MCF 10A (cell line): ENCODE data around the gene S100PBP. TPM values are rescaled to one million over a fixed set of nuclear protein-coding genes. Genes with fewer than 3 reads are reported as not detected.

Source experiments
- BruUV-seq: library from RNA; stranded (reverse); fragments of 400-500 nt; replicated peaks from 2 replicates; lab custom pipeline; 2021; lab: Mats Ljungman, UMichigan
- CTCF ChIA-PET: fragments of 300-600 bp; sonication (Branson Sonifier 250); formaldehyde crosslinking; extraction: SDS; loops from one replicate; lab custom pipeline; 2021; ENCODE audit warnings: antibody characterized with exemption, inconsistent platforms; lab: Yijun Ruan, JAX
- POLR2A ChIA-PET: fragments of 300-600, 350-650 bp; sonication (Branson Sonifier 250); formaldehyde crosslinking; extraction: SDS; loops from one replicate; lab custom pipeline; 2020; ENCODE audit warnings: antibody characterized with exemption, inconsistent platforms; lab: Yijun Ruan, JAX
- DNase-seq: peaks from one replicate; pipeline ENCODE4 v3.0.0-alpha.2; 2018; ENCODE audit not compliant: unreplicated experiment
- H3K27ac Mint-ChIP-seq: one replicate; pipeline ENCODE4 v1.8.0; 2022; ENCODE audit warnings: mild to moderate bottlenecking, low read depth, mixed read lengths; ENCODE audit not compliant: unreplicated experiment
- H3K27me3 Mint-ChIP-seq: one replicate; pipeline ENCODE4 v1.8.0; 2022; ENCODE audit warnings: mixed read lengths; ENCODE audit not compliant: insufficient read depth, unreplicated experiment
- H3K36me3 Mint-ChIP-seq: one replicate; pipeline ENCODE4 v1.8.0; 2022; ENCODE audit warnings: mild to moderate bottlenecking, moderate library complexity, mixed read lengths; ENCODE audit not compliant: insufficient read depth, unreplicated experiment
- H3K4me1 Mint-ChIP-seq: one replicate; pipeline ENCODE4 v1.8.0; 2022; ENCODE audit warnings: mixed read lengths; ENCODE audit not compliant: insufficient read depth, unreplicated experiment
- H3K4me3 Mint-ChIP-seq: one replicate; pipeline ENCODE4 v1.8.0; 2022; ENCODE audit warnings: mild to moderate bottlenecking, moderate library complexity, mixed read lengths; ENCODE audit not compliant: unreplicated experiment
- H3K9me3 Mint-ChIP-seq: one replicate; pipeline ENCODE4 v1.8.0; 2022; ENCODE audit warnings: mixed read lengths; ENCODE audit not compliant: unreplicated experiment
- CTCF ChIP-seq: fragments of 200-600 bp; IDR thresholded peaks from one replicate; pipeline ENCODE4 v1.8.0; 2022; ENCODE audit warnings: antibody characterized with exemption, mild to moderate bottlenecking; ENCODE audit not compliant: unreplicated experiment
- intact Hi-C: fragments of 100-400 bp; cut with micrococcal nuclease; formaldehyde crosslinking; loops from 2 replicates; pipeline ENCODE4 v1.14.1; 2022
- total RNA-seq: library from RNA; stranded (reverse); gene quantifications from 2 replicates; pipeline ENCODE4 v1.2.3, GENCODE V29; 2022

The S100PBP gene
- total RNA-seq, 1 experiment from 2014 or later = 24.4 TPM

GRCh38 chr1:32906654-32907053 is 89.2 kb downstream of the S100PBP start:
- no peaks in the 10 kb centered on the region for H3K27me3 Mint-ChIP-seq
- H3K36me3 Mint-ChIP-seq = no peaks in the 10 kb centered on the region
- ChIA-PET CTCF (interaction anchor here (0.7 to 1.4 kb wide), 2 partner anchors 10 to 20 kb away, joined by 3 read pairs; no protein-coding TSS in a partner anchor), POLR2A (interaction anchor here (0.5 to 0.7 kb wide), 2 partner anchors 13 to 553 kb away, joined by 3 read pairs; no protein-coding TSS in a partner anchor)
- no peak for DNase-seq
- H3K4me3 Mint-ChIP-seq = no peak overlapping the region
- H3K27ac Mint-ChIP-seq = no peak overlapping the region
- H3K4me1 Mint-ChIP-seq = no peaks in the 10 kb centered on the region
- H3K9me3 Mint-ChIP-seq = no peaks in the 10 kb centered on the region
- BruUV-seq = no TSS peak
- intact Hi-C loops = no loop called here
- no peak for TF ChIP-seq CTCF

- CTCF ChIA-PET = interaction anchor here (0.5 to 1.4 kb wide), 2 partner anchors 9 to 506 kb away, joined by 3 read pairs; no protein-coding TSS in a partner anchor
- TF ChIP-seq CTCF = no peak
- POLR2A ChIA-PET = no interaction called here
- Mint-ChIP-seq H3K4me1 (no peaks in the 10 kb centered on the region), H3K27ac (no peak overlapping the region), H3K27me3 (no peaks in the 10 kb centered on the region), H3K36me3 (no peaks in the 10 kb centered on the region), H3K4me3 (no peak overlapping the region), H3K9me3 (no peaks in the 10 kb centered on the region)
- DNase-seq = no peak
- intact Hi-C loops = no loop called here
- BruUV-seq = no TSS peak
Measured at GRCh38 chr1:32907435-32907834, 90.0 kb downstream of the S100PBP start.

Other genes with a start within 250 kb of the S100PBP start
- 66.2 and 81.1 TPM in 2 replicates for gene ZBTB8OS, start 167.1 kb upstream of the S100PBP start, total RNA-seq
- 165 and 179 TPM in 2 replicates for gene RBBP4, start 166.4 kb upstream of the S100PBP start, total RNA-seq
- 1.1 and 1.9 TPM in 2 replicates for gene SYNC, start 114.9 kb upstream of the S100PBP start, total RNA-seq
- 347 and 372 TPM in 2 replicates for gene YARS1, start 295 bp upstream of the S100PBP start, total RNA-seq
- not detected in 2 replicates for gene FNDC5, start 53.3 kb downstream of the S100PBP start, total RNA-seq
- gene HPCA, start 68.8 kb downstream of the S100PBP start, total RNA-seq = not detected in 2 replicates
- gene TMEM54, start 83.7 kb downstream of the S100PBP start, total RNA-seq = 6.2 and 12.1 TPM in 2 replicates
- gene RNF19B, start 147.2 kb downstream of the S100PBP start, total RNA-seq = 38.0 and 41.3 TPM in 2 replicates
- 286 and 390 TPM in 2 replicates for gene AK2, start 219.2 kb downstream of the S100PBP start, total RNA-seq